HEK293 (cell line): ENCODE results near the gene ISCU.
A peak's percentile ranks its signal among the peaks of the same experiment; 100 is the strongest.

Source experiments
- CTCF ChIA-PET: fragments of 350-600 bp; formaldehyde crosslinking; extraction: SDS; loops from one replicate; lab custom pipeline; 2021; ENCODE audit warnings: antibody characterized with exemption; lab: Yijun Ruan, JAX
- POLR2A ChIA-PET: fragments of 300-600 bp; formaldehyde crosslinking; extraction: SDS; loops from one replicate; lab custom pipeline; 2020; ENCODE audit warnings: antibody characterized with exemption, inconsistent platforms; lab: Yijun Ruan, JAX
- H3K27ac ChIP-seq: fragments of 200-500 bp; sonication (Bioruptor generic); 2 replicates; pipeline ENCODE4 v1.5.1; 2014; ENCODE audit warnings: low read depth, low read length, control low read depth, inconsistent platforms; ENCODE audit errors: extremely low read depth
- H3K36me3 ChIP-seq, 2 experiments: fragments of 200-500 bp in 1 of 2; sonication (Bioruptor generic) in 1 of 2; 1 replicate in 1 of 2; 2 replicates in 1 of 2; pipeline ENCODE4 v1.5.1; 2014 to 2017; ENCODE audit warnings: inconsistent platforms in 2 of 2, low read length in 2 of 2; ENCODE audit not compliant: control insufficient read depth in 2 of 2, insufficient read depth in 1 of 2
- H3K4me1 ChIP-seq: fragments of 200-500 bp; sonication (Bioruptor generic); 2 replicates; pipeline ENCODE4 v1.5.1; 2014; ENCODE audit warnings: mild to moderate bottlenecking, low read length, inconsistent platforms; ENCODE audit not compliant: control insufficient read depth, insufficient read depth
- H3K4me3 ChIP-seq: 2 replicates; pipeline ENCODE4 v1.5.1; 2011; ENCODE audit warnings: low read depth, mild to moderate bottlenecking, control low read depth, low read length, moderate library complexity
- H3K9me3 ChIP-seq: fragments of 200-500 bp; sonication (Bioruptor generic); 2 replicates; pipeline ENCODE4 v1.5.1; 2014; ENCODE audit warnings: low read depth, low read length, inconsistent platforms; ENCODE audit not compliant: control insufficient read depth, insufficient read depth
- FEZF1 ChIP-seq: fragments of 450-650 bp; formaldehyde crosslinking; IDR thresholded peaks from 2 replicates; pipeline ENCODE4 v1.5.1; 2016; ENCODE audit warnings: missing biosample characterization, missing genetic modification characterization
- KLF9 ChIP-seq: fragments of 450-650 bp; formaldehyde crosslinking; IDR thresholded peaks from 2 replicates; pipeline ENCODE4 v1.5.1; 2016; ENCODE audit warnings: missing biosample characterization, missing genetic modification characterization, low read depth
- OSR2 ChIP-seq: fragments of 450-650 bp; formaldehyde crosslinking; IDR thresholded peaks from 2 replicates; pipeline ENCODE4 v1.5.1; 2016; ENCODE audit warnings: missing biosample characterization, missing genetic modification characterization
- ZFP69B ChIP-seq: fragments of 450-650 bp; formaldehyde crosslinking; IDR thresholded peaks from 2 replicates; pipeline ENCODE4 v1.5.1; 2016; ENCODE audit warnings: missing biosample characterization, missing genetic modification characterization
- ZNF133 ChIP-seq: fragments of 450-650 bp; formaldehyde crosslinking; IDR thresholded peaks from 2 replicates; pipeline ENCODE4 v1.5.1; 2016; ENCODE audit warnings: missing biosample characterization, missing genetic modification characterization
- ZNF157 ChIP-seq: fragments of 450-650 bp; formaldehyde crosslinking; IDR thresholded peaks from 2 replicates; pipeline ENCODE4 v1.5.1; 2016; ENCODE audit warnings: missing biosample characterization, missing genetic modification characterization
- ZNF169 ChIP-seq: fragments of 450-650 bp; formaldehyde crosslinking; IDR thresholded peaks from 2 replicates; pipeline ENCODE4 v1.5.1; 2016; ENCODE audit warnings: missing biosample characterization, missing genetic modification characterization
- ZNF221 ChIP-seq: fragments of 450-650 bp; formaldehyde crosslinking; IDR thresholded peaks from 2 replicates; pipeline ENCODE4 v1.5.1; 2017; ENCODE audit warnings: missing biosample characterization, missing genetic modification characterization, borderline replicate concordance
- ZNF335 ChIP-seq: fragments of 450-650 bp; formaldehyde crosslinking; conservative IDR thresholded peaks from 2 replicates; pipeline ENCODE4 v1.5.1; 2016; ENCODE audit warnings: missing biosample characterization, missing genetic modification characterization
- ZNF354C ChIP-seq: fragments of 450-650 bp; formaldehyde crosslinking; IDR thresholded peaks from 2 replicates; pipeline ENCODE4 v1.5.1; 2016; ENCODE audit warnings: missing biosample characterization, missing genetic modification characterization, low read depth, borderline replicate concordance
- ZNF366 ChIP-seq: fragments of 450-650 bp; formaldehyde crosslinking; conservative IDR thresholded peaks from 2 replicates; pipeline ENCODE4 v1.5.1; 2016; ENCODE audit warnings: missing biosample characterization, missing genetic modification characterization
- ZNF510 ChIP-seq: fragments of 450-650 bp; formaldehyde crosslinking; IDR thresholded peaks from 2 replicates; pipeline ENCODE4 v1.5.1; 2018; ENCODE audit warnings: mild to moderate bottlenecking, missing genetic modification characterization, missing biosample characterization; ENCODE audit not compliant: insufficient replicate concordance
- ZNF670 ChIP-seq: fragments of 450-650 bp; formaldehyde crosslinking; IDR thresholded peaks from 2 replicates; pipeline ENCODE4 v1.5.1; 2016; ENCODE audit warnings: missing biosample characterization, missing genetic modification characterization, low read depth
- ZNF747 ChIP-seq: fragments of 450-650 bp; formaldehyde crosslinking; IDR thresholded peaks from 2 replicates; pipeline ENCODE4 v1.5.1; 2016; ENCODE audit warnings: missing biosample characterization, missing genetic modification characterization
- ZNF785 ChIP-seq: fragments of 450-650 bp; formaldehyde crosslinking; IDR thresholded peaks from 2 replicates; pipeline ENCODE4 v1.5.1; 2016; ENCODE audit warnings: missing biosample characterization, missing genetic modification characterization
- ZNF837 ChIP-seq: fragments of 450-650 bp; formaldehyde crosslinking; IDR thresholded peaks from 2 replicates; pipeline ENCODE4 v1.5.1; 2016; ENCODE audit warnings: missing biosample characterization, missing genetic modification characterization
- TF ChIP-seq, protein P1 (sequence below): fragments of 450-650 bp; IDR thresholded peaks from 2 replicates; pipeline ENCODE4 v1.5.1; 2018; ENCODE audit warnings: missing biosample characterization, mild to moderate bottlenecking, missing genetic modification characterization
- TF ChIP-seq, protein P2 (sequence below): fragments of 450-650 bp; formaldehyde crosslinking; IDR thresholded peaks from 2 replicates; pipeline ENCODE4 v1.5.1; 2016; ENCODE audit warnings: missing biosample characterization, missing genetic modification characterization
- TF ChIP-seq, protein P3 (sequence below): fragments of 450-650 bp; formaldehyde crosslinking; IDR thresholded peaks from 2 replicates; pipeline ENCODE4 v1.5.1; 2016; ENCODE audit warnings: missing biosample characterization, missing genetic modification characterization
- TF ChIP-seq, protein P4 (sequence below): fragments of 450-650 bp; formaldehyde crosslinking; IDR thresholded peaks from 2 replicates; pipeline ENCODE4 v1.5.1; 2016; ENCODE audit warnings: missing biosample characterization, missing genetic modification characterization
- TF ChIP-seq, protein P5 (sequence below): fragments of 450-650 bp; formaldehyde crosslinking; IDR thresholded peaks from 2 replicates; pipeline ENCODE4 v1.5.1; 2016; ENCODE audit warnings: missing biosample characterization, missing genetic modification characterization
- TF ChIP-seq, protein P6 (sequence below): fragments of 450-650 bp; formaldehyde crosslinking; IDR thresholded peaks from 2 replicates; pipeline ENCODE4 v1.5.1; 2016; ENCODE audit warnings: missing biosample characterization, missing genetic modification characterization

Gene ISCU

DNA sequence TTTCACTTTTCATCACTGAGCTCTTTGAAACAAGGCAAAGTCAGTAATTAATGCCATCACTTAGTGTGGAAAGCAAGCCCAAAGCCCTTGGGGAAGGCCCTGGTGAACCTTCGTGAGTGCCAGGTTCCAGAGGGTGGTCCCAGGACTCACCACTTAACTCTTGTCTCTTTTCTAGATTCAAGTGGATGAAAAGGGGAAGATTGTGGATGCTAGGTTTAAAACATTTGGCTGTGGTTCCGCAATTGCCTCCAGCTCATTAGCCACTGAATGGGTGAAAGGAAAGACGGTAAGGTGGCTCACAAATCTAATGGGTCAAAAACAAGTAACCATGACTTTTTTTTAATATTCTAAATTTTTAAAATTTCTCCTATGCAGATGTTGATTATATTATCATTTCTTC lies 2.8 kb downstream of the ISCU start:
- no peak for TF ChIP-seq ZNF747
- TF ChIP-seq, protein P1, sequence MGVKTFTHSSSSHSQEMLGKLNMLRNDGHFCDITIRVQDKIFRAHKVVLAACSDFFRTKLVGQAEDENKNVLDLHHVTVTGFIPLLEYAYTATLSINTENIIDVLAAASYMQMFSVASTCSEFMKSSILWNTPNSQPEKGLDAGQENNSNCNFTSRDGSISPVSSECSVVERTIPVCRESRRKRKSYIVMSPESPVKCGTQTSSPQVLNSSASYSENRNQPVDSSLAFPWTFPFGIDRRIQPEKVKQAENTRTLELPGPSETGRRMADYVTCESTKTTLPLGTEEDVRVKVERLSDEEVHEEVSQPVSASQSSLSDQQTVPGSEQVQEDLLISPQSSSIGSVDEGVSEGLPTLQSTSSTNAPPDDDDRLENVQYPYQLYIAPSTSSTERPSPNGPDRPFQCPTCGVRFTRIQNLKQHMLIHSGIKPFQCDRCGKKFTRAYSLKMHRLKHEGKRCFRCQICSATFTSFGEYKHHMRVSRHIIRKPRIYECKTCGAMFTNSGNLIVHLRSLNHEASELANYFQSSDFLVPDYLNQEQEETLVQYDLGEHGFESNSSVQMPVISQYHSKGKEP, result no peak
- no peak for TF ChIP-seq KLF9 (tag by site-specific recombination)
- no peak for TF ChIP-seq ZNF157
- TF ChIP-seq ZNF785 (tag by site-specific recombination), result no peak
- CTCF ChIA-PET, result interaction anchor here (0.6 to 10.6 kb wide), 9 partner anchors 11 to 814 kb away, joined by 3 to 160 read pairs (median 6); no protein-coding TSS in a partner anchor
- Histone ChIP-seq H3K36me3 (peaks cover 22 to 59% of the 10 kb centered on the region in 2 experiments), H3K27ac (no peak overlapping the region), H3K9me3 (no peaks in the 10 kb centered on the region), H3K4me1 (no peaks in the 10 kb centered on the region), H3K4me3 (no peak overlapping the region)
- POLR2A ChIA-PET, result interaction anchor here (0.6 to 0.8 kb wide), 2 partner anchors 65 to 262 kb away, joined by 3 read pairs; no protein-coding TSS in a partner anchor

DNA sequence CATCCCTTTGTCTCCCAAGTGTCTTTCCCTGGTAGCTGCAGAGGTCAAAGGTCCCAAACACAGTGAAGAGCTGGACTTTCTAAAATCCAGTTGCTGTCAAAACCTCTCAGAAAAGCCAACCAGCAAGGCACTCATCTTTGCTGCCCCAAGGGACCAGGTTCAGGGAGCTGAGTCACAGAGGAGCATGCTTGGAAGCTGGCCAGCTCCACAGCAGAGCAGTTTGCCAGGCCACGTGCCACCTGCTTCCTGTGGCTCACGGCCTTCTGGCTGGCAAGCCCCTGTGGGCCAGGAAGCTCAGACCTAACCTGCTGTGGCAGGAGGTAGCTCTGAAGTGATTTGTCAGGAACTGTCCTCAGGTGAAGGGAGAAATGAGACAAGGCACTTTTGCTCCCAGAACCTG lies 3.6 kb downstream of the ISCU start:
- H3K9me3 ChIP-seq, result no peaks in the 10 kb centered on the region
- H3K36me3 ChIP-seq, result peaks cover 22 to 59% of the 10 kb centered on the region in 2 experiments
- no peak overlapping the region for H3K27ac ChIP-seq
- H3K4me3 ChIP-seq, result no peak overlapping the region
- CTCF ChIA-PET, result interaction anchor here (0.6 to 10.6 kb wide), 3 partner anchors 52 to 318 kb away, joined by 3 to 160 read pairs (median 3); no protein-coding TSS in a partner anchor
- no peaks in the 10 kb centered on the region for H3K4me1 ChIP-seq
- POLR2A ChIA-PET, result no interaction called here
- TF ChIP-seq ZFP69B (no peak), FEZF1 (tag by site-specific recombination) (peak; percentile 95), ZNF366 (tag by site-specific recombination) (peak; percentile 43; the same call in 1 of the 2 replicates), OSR2 (peak; percentile 62), ZNF133 (tag by site-specific recombination) (no peak), ZNF510 (tag by site-specific recombination) (no peak), ZNF747 (no peak), ZNF221 (tag by site-specific recombination) (no peak), ZNF670 (tag by site-specific recombination) (no peak), ZNF837 (tag by site-specific recombination) (no peak), ZNF169 (tag by site-specific recombination) (no peak), ZNF335 (tag by site-specific recombination) (0 out of 2 replicates have a peak, but pooled peaks have one; percentile 19), ZNF354C (no peak)
- TF ChIP-seq, protein P2, sequence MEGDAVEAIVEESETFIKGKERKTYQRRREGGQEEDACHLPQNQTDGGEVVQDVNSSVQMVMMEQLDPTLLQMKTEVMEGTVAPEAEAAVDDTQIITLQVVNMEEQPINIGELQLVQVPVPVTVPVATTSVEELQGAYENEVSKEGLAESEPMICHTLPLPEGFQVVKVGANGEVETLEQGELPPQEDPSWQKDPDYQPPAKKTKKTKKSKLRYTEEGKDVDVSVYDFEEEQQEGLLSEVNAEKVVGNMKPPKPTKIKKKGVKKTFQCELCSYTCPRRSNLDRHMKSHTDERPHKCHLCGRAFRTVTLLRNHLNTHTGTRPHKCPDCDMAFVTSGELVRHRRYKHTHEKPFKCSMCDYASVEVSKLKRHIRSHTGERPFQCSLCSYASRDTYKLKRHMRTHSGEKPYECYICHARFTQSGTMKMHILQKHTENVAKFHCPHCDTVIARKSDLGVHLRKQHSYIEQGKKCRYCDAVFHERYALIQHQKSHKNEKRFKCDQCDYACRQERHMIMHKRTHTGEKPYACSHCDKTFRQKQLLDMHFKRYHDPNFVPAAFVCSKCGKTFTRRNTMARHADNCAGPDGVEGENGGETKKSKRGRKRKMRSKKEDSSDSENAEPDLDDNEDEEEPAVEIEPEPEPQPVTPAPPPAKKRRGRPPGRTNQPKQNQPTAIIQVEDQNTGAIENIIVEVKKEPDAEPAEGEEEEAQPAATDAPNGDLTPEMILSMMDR (tag by site-specific recombination), result no peak
- TF ChIP-seq, protein P3, sequence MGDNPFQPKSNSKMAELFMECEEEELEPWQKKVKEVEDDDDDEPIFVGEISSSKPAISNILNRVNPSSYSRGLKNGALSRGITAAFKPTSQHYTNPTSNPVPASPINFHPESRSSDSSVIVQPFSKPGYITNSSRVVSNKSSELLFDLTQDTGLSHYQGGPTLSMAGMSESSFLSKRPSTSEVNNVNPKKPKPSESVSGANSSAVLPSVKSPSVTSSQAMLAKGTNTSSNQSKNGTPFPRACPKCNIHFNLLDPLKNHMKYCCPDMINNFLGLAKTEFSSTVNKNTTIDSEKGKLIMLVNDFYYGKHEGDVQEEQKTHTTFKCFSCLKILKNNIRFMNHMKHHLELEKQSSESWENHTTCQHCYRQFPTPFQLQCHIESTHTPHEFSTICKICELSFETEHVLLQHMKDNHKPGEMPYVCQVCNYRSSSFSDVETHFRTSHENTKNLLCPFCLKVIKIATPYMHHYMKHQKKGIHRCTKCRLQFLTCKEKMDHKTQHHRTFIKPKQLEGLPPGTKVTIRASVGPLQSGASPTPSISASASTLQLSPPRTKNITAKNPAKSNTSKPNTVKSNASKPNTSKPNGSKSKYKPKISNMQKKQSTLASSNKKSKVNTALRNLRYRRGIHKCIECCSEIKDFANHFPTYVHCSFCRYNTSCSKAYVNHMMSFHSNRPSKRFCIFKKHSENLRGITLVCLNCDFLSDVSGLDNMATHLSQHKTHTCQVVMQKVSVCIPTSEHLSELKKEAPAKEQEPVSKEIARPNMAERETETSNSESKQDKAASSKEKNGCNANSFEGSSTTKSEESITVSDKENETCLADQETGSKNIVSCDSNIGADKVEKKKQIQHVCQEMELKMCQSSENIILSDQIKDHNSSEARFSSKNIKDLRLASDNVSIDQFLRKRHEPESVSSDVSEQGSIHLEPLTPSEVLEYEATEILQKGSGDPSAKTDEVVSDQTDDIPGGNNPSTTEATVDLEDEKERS (tag by site-specific recombination), result no peak
- TF ChIP-seq, protein P4, sequence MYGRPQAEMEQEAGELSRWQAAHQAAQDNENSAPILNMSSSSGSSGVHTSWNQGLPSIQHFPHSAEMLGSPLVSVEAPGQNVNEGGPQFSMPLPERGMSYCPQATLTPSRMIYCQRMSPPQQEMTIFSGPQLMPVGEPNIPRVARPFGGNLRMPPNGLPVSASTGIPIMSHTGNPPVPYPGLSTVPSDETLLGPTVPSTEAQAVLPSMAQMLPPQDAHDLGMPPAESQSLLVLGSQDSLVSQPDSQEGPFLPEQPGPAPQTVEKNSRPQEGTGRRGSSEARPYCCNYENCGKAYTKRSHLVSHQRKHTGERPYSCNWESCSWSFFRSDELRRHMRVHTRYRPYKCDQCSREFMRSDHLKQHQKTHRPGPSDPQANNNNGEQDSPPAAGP (tag by site-specific recombination), result no peak
- TF ChIP-seq, protein P5, sequence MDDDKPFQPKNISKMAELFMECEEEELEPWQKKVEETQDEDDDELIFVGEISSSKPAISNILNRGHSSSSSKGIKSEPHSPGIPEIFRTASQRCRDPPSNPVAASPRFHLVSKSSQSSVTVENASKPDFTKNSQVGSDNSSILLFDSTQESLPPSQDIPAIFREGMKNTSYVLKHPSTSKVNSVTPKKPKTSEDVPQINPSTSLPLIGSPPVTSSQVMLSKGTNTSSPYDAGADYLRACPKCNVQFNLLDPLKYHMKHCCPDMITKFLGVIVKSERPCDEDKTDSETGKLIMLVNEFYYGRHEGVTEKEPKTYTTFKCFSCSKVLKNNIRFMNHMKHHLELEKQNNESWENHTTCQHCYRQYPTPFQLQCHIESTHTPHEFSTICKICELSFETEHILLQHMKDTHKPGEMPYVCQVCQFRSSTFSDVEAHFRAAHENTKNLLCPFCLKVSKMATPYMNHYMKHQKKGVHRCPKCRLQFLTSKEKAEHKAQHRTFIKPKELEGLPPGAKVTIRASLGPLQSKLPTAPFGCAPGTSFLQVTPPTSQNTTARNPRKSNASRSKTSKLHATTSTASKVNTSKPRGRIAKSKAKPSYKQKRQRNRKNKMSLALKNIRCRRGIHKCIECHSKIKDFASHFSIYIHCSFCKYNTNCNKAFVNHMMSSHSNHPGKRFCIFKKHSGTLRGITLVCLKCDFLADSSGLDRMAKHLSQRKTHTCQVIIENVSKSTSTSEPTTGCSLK (tag by site-specific recombination), result no peak
- TF ChIP-seq, protein P6, sequence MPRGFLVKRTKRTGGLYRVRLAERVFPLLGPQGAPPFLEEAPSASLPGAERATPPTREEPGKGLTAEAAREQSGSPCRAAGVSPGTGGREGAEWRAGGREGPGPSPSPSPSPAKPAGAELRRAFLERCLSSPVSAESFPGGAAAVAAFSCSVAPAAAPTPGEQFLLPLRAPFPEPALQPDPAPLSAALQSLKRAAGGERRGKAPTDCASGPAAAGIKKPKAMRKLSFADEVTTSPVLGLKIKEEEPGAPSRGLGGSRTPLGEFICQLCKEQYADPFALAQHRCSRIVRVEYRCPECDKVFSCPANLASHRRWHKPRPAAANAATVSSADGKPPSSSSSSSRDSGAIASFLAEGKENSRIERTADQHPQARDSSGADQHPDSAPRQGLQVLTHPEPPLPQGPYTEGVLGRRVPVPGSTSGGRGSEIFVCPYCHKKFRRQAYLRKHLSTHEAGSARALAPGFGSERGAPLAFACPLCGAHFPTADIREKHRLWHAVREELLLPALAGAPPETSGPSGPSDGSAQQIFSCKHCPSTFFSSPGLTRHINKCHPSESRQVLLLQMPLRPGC, result no peak
